WTC11 (cell line): ENCODE results near the gene ZNF674. TPM values are rescaled to one million over a fixed set of nuclear protein-coding genes. Genes with fewer than 3 reads are reported as not detected.

ENCODE experiments used
- ATAC-seq: fragments of 200-7000 bp; cut with Tn5 transposase; 2 replicates; pipeline ENCODE4 v1.10.0; 2021; ENCODE audit warnings: mild to moderate bottlenecking, moderate library complexity
- CTCF ChIA-PET: fragments of 300-600 bp; sonication (Branson Sonifier 250); formaldehyde crosslinking; loops from one replicate; lab custom pipeline; 2021; ENCODE audit warnings: antibody characterized with exemption; lab: Charles Lee
- POLR2A ChIA-PET: fragments of 350-600 bp; sonication (Branson Sonifier 250); formaldehyde crosslinking; loops from one replicate; lab custom pipeline; 2021; ENCODE audit warnings: antibody characterized with exemption; lab: Charles Lee
- DNase-seq: peaks from one replicate; pipeline ENCODE4 v3.0.0; 2021; ENCODE audit warnings: low spot score
- H3K27ac Mint-ChIP-seq: 2 replicates; pipeline ENCODE4 v1.8.0; 2021; ENCODE audit warnings: mixed read lengths
- H3K27me3 Mint-ChIP-seq: 2 replicates; pipeline ENCODE4 v1.8.0; 2021; ENCODE audit warnings: low read depth, mild to moderate bottlenecking, moderate library complexity, mixed read lengths
- H3K36me3 Mint-ChIP-seq: 2 replicates; pipeline ENCODE4 v1.8.0; 2021; ENCODE audit warnings: mixed read lengths
- H3K4me1 Mint-ChIP-seq: 2 replicates; pipeline ENCODE4 v1.8.0; 2022; ENCODE audit warnings: mixed read lengths
- H3K4me3 Mint-ChIP-seq: 2 replicates; pipeline ENCODE4 v1.8.0; 2021; ENCODE audit warnings: mild to moderate bottlenecking, moderate library complexity, mixed read lengths
- H3K9me3 Mint-ChIP-seq: 2 replicates; pipeline ENCODE4 v1.8.0; 2021; ENCODE audit warnings: mixed read lengths
- ATF1 ChIP-seq: sonication (generic); formaldehyde crosslinking; IDR thresholded peaks from 2 replicates; pipeline ENCODE4 v1.8.1; 2023; ENCODE audit warnings: mild to moderate bottlenecking, moderate library complexity, missing genetic modification reagents
- ELF4 ChIP-seq: sonication (generic); formaldehyde crosslinking; IDR thresholded peaks from 2 replicates; pipeline ENCODE4 v1.8.1; 2022; ENCODE audit warnings: low read depth, mild to moderate bottlenecking, moderate library complexity, missing genetic modification reagents
- FOXK1 ChIP-seq: sonication (generic); formaldehyde crosslinking; IDR thresholded peaks from 2 replicates; pipeline ENCODE4 v1.8.0; 2022; ENCODE audit warnings: mild to moderate bottlenecking, moderate library complexity, missing genetic modification reagents
- GABPB1 ChIP-seq: sonication (generic); formaldehyde crosslinking; IDR thresholded peaks from 2 replicates; pipeline ENCODE4 v1.8.1; 2023; ENCODE audit warnings: mild to moderate bottlenecking, missing genetic modification reagents
- HMGA2 ChIP-seq: fragments of 250-450 bp; sonication (Bioruptor Pico); IDR thresholded peaks from 2 replicates; pipeline ENCODE4 v1.4.0; 2021; ENCODE audit warnings: mild to moderate bottlenecking, moderate library complexity
- JUN ChIP-seq: sonication (generic); formaldehyde crosslinking; IDR thresholded peaks from 2 replicates; pipeline ENCODE4 v1.8.0; 2023; ENCODE audit warnings: mild to moderate bottlenecking, missing genetic modification reagents
- MYBL2 ChIP-seq: sonication (generic); formaldehyde crosslinking; IDR thresholded peaks from 2 replicates; pipeline ENCODE4 v1.8.1; 2023; ENCODE audit warnings: mild to moderate bottlenecking, moderate library complexity, missing genetic modification reagents
- NR1H2 ChIP-seq: sonication (generic); formaldehyde crosslinking; IDR thresholded peaks from 2 replicates; pipeline ENCODE4 v1.9.0; 2021; ENCODE audit warnings: mild to moderate bottlenecking, moderate library complexity, missing genetic modification reagents
- RORB ChIP-seq: fragments of 250-450 bp; sonication (Bioruptor Pico); IDR thresholded peaks from 2 replicates; pipeline ENCODE4 v1.9.0; 2021; ENCODE audit warnings: mild to moderate bottlenecking
- SMAD4 ChIP-seq: sonication (generic); formaldehyde crosslinking; IDR thresholded peaks from 2 replicates; pipeline ENCODE4 v1.8.0; 2022; ENCODE audit warnings: mild to moderate bottlenecking, missing genetic modification reagents
- TCF7 ChIP-seq: sonication (generic); formaldehyde crosslinking; IDR thresholded peaks from 2 replicates; pipeline ENCODE4 v1.8.0; 2022; ENCODE audit warnings: mild to moderate bottlenecking, low read depth, missing genetic modification reagents, moderate library complexity
- ZNF263 ChIP-seq: sonication (generic); formaldehyde crosslinking; IDR thresholded peaks from 2 replicates; pipeline ENCODE4 v1.8.1; 2022; ENCODE audit warnings: low read depth, mild to moderate bottlenecking, moderate library complexity, missing genetic modification reagents
- ZNF423 ChIP-seq: fragments of 250-450 bp; sonication (Bioruptor Pico); IDR thresholded peaks from 2 replicates; pipeline ENCODE4 v2.1.2; 2022; ENCODE audit warnings: mild to moderate bottlenecking, moderate library complexity
- total RNA-seq: library from RNA; stranded (reverse); gene quantifications from 3 replicates; pipeline ENCODE4 v1.2.3, GENCODE V29; 2021
- TF ChIP-seq, protein P1 (sequence below): sonication (generic); formaldehyde crosslinking; IDR thresholded peaks from 2 replicates; pipeline ENCODE4 v1.8.0; 2022; ENCODE audit warnings: mild to moderate bottlenecking, missing genetic modification reagents
- TF ChIP-seq, protein P2 (sequence below): sonication (generic); formaldehyde crosslinking; IDR thresholded peaks from 2 replicates; pipeline ENCODE4 v1.8.1; 2022; ENCODE audit warnings: missing genetic modification reagents, borderline replicate concordance
- TF ChIP-seq, protein P3 (sequence below): fragments of 250-450 bp; sonication (Bioruptor Pico); IDR thresholded peaks from 2 replicates; pipeline ENCODE4 v1.9.0; 2021; ENCODE audit warnings: moderate library complexity, mild to moderate bottlenecking, inconsistent platforms, borderline replicate concordance
- TF ChIP-seq, protein P4 (sequence below): sonication (generic); formaldehyde crosslinking; IDR thresholded peaks from 2 replicates; pipeline ENCODE4 v1.8.0; 2023; ENCODE audit warnings: missing genetic modification reagents, mild to moderate bottlenecking, borderline replicate concordance
- TF ChIP-seq, protein P5 (sequence below): sonication (generic); formaldehyde crosslinking; IDR thresholded peaks from 2 replicates; pipeline ENCODE4 v1.8.1; 2022; ENCODE audit warnings: mild to moderate bottlenecking, missing genetic modification reagents, moderate library complexity, borderline replicate concordance

The ZNF674 gene
- total RNA-seq, 1 experiment from 2014 or later: 7.0 TPM

DNA sequence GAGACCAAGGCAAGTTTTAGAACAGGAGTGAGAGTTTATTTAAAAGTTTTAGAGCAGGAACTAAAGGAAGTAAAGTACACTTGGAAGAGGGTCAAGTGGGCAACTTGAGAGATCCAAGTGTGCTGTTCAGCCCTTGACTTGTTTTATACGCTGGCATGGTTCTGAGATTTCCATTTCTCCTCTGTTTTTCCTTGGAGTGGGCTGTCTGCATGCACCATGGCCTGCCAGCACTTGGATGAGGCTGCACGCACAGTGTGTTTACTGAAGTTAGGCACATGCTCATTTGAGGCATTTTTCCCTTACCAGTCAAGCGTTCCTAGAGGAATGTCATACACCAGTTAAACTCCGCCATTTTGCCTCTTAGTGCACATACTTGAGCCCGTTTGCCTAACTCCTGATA is 8.7 kb upstream of the ZNF674 start:
- ChIA-PET POLR2A (no interaction called here), CTCF (interaction anchor here (0.7 kb wide), 1 partner anchor 22 kb away, joined by 4 read pairs; no protein-coding TSS in a partner anchor)
- DNase-seq: no peak
- no peak for ATAC-seq
- H3K27me3 Mint-ChIP-seq: no peaks in the 10 kb centered on the region
- no peak overlapping the region for H3K4me3 Mint-ChIP-seq
- peaks cover 5% of the 10 kb centered on the region for H3K9me3 Mint-ChIP-seq
- H3K4me1 Mint-ChIP-seq: peaks cover 30% of the 10 kb centered on the region
- 0 out of 2 replicates have a peak overlapping the region, but pooled peaks have one; percentile 45 for H3K27ac Mint-ChIP-seq
- TF ChIP-seq ZNF263 (CRISPR knock-in tag): no peak
- TF ChIP-seq SMAD4 (CRISPR knock-in tag): no peak
- TF ChIP-seq MYBL2 (CRISPR knock-in tag): no peak
- no peak for TF ChIP-seq ZNF423 (CRISPR knock-in tag)
- TF ChIP-seq NR1H2 (CRISPR knock-in tag): no peak
- no peak for TF ChIP-seq GABPB1 (CRISPR knock-in tag)
- TF ChIP-seq, protein P1, sequence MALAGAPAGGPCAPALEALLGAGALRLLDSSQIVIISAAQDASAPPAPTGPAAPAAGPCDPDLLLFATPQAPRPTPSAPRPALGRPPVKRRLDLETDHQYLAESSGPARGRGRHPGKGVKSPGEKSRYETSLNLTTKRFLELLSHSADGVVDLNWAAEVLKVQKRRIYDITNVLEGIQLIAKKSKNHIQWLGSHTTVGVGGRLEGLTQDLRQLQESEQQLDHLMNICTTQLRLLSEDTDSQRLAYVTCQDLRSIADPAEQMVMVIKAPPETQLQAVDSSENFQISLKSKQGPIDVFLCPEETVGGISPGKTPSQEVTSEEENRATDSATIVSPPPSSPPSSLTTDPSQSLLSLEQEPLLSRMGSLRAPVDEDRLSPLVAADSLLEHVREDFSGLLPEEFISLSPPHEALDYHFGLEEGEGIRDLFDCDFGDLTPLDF (CRISPR knock-in tag): no peak
- TF ChIP-seq, protein P2, sequence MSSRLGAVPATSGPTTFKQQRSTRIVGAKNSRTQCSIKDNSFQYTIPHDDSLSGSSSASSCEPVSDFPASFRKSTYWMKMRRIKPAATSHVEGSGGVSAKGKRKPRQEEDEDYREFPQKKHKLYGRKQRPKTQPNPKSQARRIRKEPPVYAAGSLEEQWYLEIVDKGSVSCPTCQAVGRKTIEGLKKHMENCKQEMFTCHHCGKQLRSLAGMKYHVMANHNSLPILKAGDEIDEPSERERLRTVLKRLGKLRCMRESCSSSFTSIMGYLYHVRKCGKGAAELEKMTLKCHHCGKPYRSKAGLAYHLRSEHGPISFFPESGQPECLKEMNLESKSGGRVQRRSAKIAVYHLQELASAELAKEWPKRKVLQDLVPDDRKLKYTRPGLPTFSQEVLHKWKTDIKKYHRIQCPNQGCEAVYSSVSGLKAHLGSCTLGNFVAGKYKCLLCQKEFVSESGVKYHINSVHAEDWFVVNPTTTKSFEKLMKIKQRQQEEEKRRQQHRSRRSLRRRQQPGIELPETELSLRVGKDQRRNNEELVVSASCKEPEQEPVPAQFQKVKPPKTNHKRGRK: no peak
- TF ChIP-seq RORB (CRISPR knock-in tag): no peak
- H3K36me3 Mint-ChIP-seq: peaks cover 23% of the 10 kb centered on the region

DNA sequence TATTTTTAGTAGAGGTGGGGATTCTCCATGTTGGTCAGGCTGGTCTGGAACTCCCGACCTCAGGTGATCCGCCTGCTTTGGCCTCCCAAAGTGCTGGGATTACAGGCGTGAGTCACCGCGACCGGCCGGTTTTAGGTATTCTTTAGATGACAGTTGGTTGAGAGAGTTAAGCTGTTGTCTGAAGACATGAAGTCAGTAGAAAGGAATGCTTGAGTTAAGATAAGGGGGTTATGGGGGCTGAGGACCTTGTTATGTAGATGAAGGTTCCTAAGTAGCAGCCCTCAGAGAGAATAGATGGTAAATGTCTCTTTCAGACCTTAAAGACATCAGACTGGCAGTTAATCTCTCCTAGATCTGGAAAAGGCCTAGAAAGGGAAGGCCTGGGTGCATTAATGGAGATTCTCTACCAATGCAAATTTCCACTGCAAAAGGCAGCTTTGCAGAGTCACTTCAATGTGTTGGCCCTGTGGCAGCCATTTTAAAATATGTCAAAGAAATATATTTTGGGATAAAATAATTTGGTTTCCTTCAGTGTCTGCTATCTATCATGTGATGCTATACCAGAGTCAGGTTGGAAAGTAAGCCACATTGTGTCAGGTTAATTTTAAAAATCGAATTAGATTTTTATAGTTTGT is 6.4 kb upstream of the ZNF674 start:
- ATAC-seq (peak; percentile 87), DNase-seq (peak; percentile 28)
- H3K4me3 Mint-ChIP-seq: no peak overlapping the region
- ChIA-PET CTCF (interaction anchor here (1.3 kb wide), 1 partner anchor 143 kb away, joined by 3 read pairs; no protein-coding TSS in a partner anchor), POLR2A (interaction anchor here (0.6 kb wide), 1 partner anchor 514 kb away, joined by 4 read pairs; no protein-coding TSS in a partner anchor)
- peaks cover 32% of the 10 kb centered on the region for H3K4me1 Mint-ChIP-seq
- H3K27ac Mint-ChIP-seq: peak overlapping the region; percentile 94
- peaks cover 7% of the 10 kb centered on the region for H3K9me3 Mint-ChIP-seq
- peaks cover 29% of the 10 kb centered on the region for H3K36me3 Mint-ChIP-seq
- TF ChIP-seq HMGA2 (CRISPR knock-in tag) (no peak), FOXK1 (CRISPR knock-in tag) (no peak), ELF4 (CRISPR knock-in tag) (no peak), GABPB1 (CRISPR knock-in tag) (no peak), TCF7 (no peak), MYBL2 (CRISPR knock-in tag) (no peak), JUN (no peak), ATF1 (CRISPR knock-in tag) (no peak)
- TF ChIP-seq, protein P3, sequence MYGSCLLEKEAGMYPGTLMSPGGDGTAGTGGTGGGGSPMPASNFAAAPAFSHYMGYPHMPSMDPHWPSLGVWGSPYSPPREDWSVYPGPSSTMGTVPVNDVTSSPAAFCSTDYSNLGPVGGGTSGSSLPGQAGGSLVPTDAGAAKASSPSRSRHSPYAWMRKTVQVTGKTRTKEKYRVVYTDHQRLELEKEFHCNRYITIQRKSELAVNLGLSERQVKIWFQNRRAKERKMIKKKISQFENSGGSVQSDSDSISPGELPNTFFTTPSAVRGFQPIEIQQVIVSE (CRISPR knock-in tag): no peak
- TF ChIP-seq, protein P4, sequence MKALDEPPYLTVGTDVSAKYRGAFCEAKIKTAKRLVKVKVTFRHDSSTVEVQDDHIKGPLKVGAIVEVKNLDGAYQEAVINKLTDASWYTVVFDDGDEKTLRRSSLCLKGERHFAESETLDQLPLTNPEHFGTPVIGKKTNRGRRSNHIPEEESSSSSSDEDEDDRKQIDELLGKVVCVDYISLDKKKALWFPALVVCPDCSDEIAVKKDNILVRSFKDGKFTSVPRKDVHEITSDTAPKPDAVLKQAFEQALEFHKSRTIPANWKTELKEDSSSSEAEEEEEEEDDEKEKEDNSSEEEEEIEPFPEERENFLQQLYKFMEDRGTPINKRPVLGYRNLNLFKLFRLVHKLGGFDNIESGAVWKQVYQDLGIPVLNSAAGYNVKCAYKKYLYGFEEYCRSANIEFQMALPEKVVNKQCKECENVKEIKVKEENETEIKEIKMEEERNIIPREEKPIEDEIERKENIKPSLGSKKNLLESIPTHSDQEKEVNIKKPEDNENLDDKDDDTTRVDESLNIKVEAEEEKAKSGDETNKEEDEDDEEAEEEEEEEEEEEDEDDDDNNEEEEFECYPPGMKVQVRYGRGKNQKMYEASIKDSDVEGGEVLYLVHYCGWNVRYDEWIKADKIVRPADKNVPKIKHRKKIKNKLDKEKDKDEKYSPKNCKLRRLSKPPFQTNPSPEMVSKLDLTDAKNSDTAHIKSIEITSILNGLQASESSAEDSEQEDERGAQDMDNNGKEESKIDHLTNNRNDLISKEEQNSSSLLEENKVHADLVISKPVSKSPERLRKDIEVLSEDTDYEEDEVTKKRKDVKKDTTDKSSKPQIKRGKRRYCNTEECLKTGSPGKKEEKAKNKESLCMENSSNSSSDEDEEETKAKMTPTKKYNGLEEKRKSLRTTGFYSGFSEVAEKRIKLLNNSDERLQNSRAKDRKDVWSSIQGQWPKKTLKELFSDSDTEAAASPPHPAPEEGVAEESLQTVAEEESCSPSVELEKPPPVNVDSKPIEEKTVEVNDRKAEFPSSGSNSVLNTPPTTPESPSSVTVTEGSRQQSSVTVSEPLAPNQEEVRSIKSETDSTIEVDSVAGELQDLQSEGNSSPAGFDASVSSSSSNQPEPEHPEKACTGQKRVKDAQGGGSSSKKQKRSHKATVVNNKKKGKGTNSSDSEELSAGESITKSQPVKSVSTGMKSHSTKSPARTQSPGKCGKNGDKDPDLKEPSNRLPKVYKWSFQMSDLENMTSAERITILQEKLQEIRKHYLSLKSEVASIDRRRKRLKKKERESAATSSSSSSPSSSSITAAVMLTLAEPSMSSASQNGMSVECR (CRISPR knock-in tag): no peak
- TF ChIP-seq, protein P5, sequence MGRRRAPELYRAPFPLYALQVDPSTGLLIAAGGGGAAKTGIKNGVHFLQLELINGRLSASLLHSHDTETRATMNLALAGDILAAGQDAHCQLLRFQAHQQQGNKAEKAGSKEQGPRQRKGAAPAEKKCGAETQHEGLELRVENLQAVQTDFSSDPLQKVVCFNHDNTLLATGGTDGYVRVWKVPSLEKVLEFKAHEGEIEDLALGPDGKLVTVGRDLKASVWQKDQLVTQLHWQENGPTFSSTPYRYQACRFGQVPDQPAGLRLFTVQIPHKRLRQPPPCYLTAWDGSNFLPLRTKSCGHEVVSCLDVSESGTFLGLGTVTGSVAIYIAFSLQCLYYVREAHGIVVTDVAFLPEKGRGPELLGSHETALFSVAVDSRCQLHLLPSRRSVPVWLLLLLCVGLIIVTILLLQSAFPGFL (CRISPR knock-in tag): no peak
- TF ChIP-seq, all 79 proteins: peak for 0
- H3K27me3 Mint-ChIP-seq: no peaks in the 10 kb centered on the region
